Activated CD8-positive, alpha-beta T cell treated with anti-CD3 and anti-CD28 coated beads for 36 hours (primary cell): ENCODE results near the gene F13B. TPM values are rescaled to one million over a fixed set of nuclear protein-coding genes. Genes with fewer than 3 reads are reported as not detected.
"Not testable (repeated sequence)": the region's sequence is repeated elsewhere in the genome, so short reads cannot be mapped to it uniquely, and the experiment has no call there.

Source experiments
- ATAC-seq: fragments of 200-7000 bp; cut with Tn5 transposase; one replicate; pipeline ENCODE4 v1.10.0; 2021; ENCODE audit warnings: mild to moderate bottlenecking, moderate library complexity
- CTCF ChIA-PET: fragments of 350-600 bp; sonication (Branson Sonifier 250); formaldehyde crosslinking; loops from one replicate; lab custom pipeline; 2021; ENCODE audit warnings: antibody characterized with exemption; lab: Charles Lee
- POLR2A ChIA-PET: fragments of 350-600 bp; sonication (Branson Sonifier 250); formaldehyde crosslinking; loops from one replicate; lab custom pipeline; 2021; ENCODE audit warnings: antibody characterized with exemption; lab: Charles Lee
- DNase-seq: peaks from one replicate; pipeline ENCODE4 v3.0.0-alpha.2; 2020
- H3K27ac Mint-ChIP-seq: one replicate; pipeline ENCODE4 v1.8.0; 2021; ENCODE audit warnings: mild to moderate bottlenecking, mixed read lengths
- H3K27me3 Mint-ChIP-seq: one replicate; pipeline ENCODE4 v1.8.0; 2021; ENCODE audit warnings: mixed read lengths
- H3K36me3 Mint-ChIP-seq: one replicate; pipeline ENCODE4 v1.8.0; 2021; ENCODE audit warnings: low read depth, mixed read lengths
- H3K4me1 Mint-ChIP-seq: one replicate; pipeline ENCODE4 v1.8.0; 2021; ENCODE audit warnings: low read depth, mixed read lengths
- H3K4me3 Mint-ChIP-seq: one replicate; pipeline ENCODE4 v1.8.0; 2021; ENCODE audit warnings: mild to moderate bottlenecking, moderate library complexity, mixed read lengths
- H3K9me3 Mint-ChIP-seq: one replicate; pipeline ENCODE4 v1.8.0; 2021; ENCODE audit warnings: mixed read lengths
- CTCF ChIP-seq: fragments of 200-600 bp; IDR thresholded peaks from one replicate; pipeline ENCODE4 v1.8.0; 2022; ENCODE audit warnings: antibody characterized with exemption, mild to moderate bottlenecking
- intact Hi-C: fragments of 100-400 bp; cut with micrococcal nuclease; formaldehyde crosslinking; loops from one replicate; pipeline ENCODE4 v1.10.0; 2022
- total RNA-seq, 2 experiments: library from RNA; stranded (reverse); gene quantifications; one replicate each; pipeline ENCODE4 v1.2.3, GENCODE V29; 2021

F13B gene
- total RNA-seq, 2 experiments from 2014 or later = not detected

GRCh38 chr1:197100677-197101076 lies 33.6 kb upstream of the F13B start:
- no peak overlapping the region for H3K27ac Mint-ChIP-seq
- H3K9me3 Mint-ChIP-seq = no peaks in the 10 kb centered on the region
- ATAC-seq = peak; percentile 58
- no peak for TF ChIP-seq CTCF
- ChIA-PET POLR2A (interaction anchor here (0.6 kb wide), 1 partner anchor 219 kb away, joined by 3 read pairs; no protein-coding TSS in a partner anchor), CTCF (interaction anchor here (0.7 to 0.8 kb wide), 2 partner anchors 13 to 79 kb away, joined by 3 read pairs; no protein-coding TSS in a partner anchor)
- peaks cover 5% of the 10 kb centered on the region for H3K36me3 Mint-ChIP-seq
- DNase-seq = no peak
- H3K4me3 Mint-ChIP-seq = no peak overlapping the region
- intact Hi-C loops = no loop called here
- peaks cover 18% of the 10 kb centered on the region for H3K4me1 Mint-ChIP-seq
- no peaks in the 10 kb centered on the region for H3K27me3 Mint-ChIP-seq

GRCh38 chr1:197099444-197099843 lies 32.4 kb upstream of the F13B start:
- Mint-ChIP-seq H3K27me3 (no peaks in the 10 kb centered on the region), H3K36me3 (peaks cover 5% of the 10 kb centered on the region), H3K9me3 (no peaks in the 10 kb centered on the region), H3K27ac (no peak overlapping the region), H3K4me1 (peaks cover 18% of the 10 kb centered on the region), H3K4me3 (no peak overlapping the region)
- intact Hi-C loops = no loop called here
- DNase-seq = no peak
- ChIA-PET POLR2A (no interaction called here), CTCF (no interaction called here)
- no peak for TF ChIP-seq CTCF
- ATAC-seq = no peak

- intact Hi-C loops, H3K27me3 Mint-ChIP-seq, DNase-seq, H3K9me3 Mint-ChIP-seq, ATAC-seq, H3K4me3 Mint-ChIP-seq, H3K27ac Mint-ChIP-seq: not testable (repeated sequence)
- H3K4me1 Mint-ChIP-seq = peaks cover 17% of the 10 kb centered on the region
- H3K36me3 Mint-ChIP-seq = peaks cover 17% of the 10 kb centered on the region
- ChIA-PET CTCF (interaction anchor here (0.9 kb wide), 1 partner anchor 20 kb away, joined by 3 read pairs; no protein-coding TSS in a partner anchor), POLR2A (interaction anchor here (1.0 kb wide), 1 partner anchor 15 kb away, joined by 3 read pairs; no protein-coding TSS in a partner anchor)
These were observed 29.9 kb upstream of the F13B start for GRCh38 chr1:197096971-197097370.

- no peak for DNase-seq
- ATAC-seq = no peak
- Mint-ChIP-seq H3K27ac (no peak overlapping the region), H3K27me3 (no peaks in the 10 kb centered on the region), H3K4me1 (peaks cover 9% of the 10 kb centered on the region), H3K4me3 (no peak overlapping the region), H3K36me3 (peaks cover 17% of the 10 kb centered on the region), H3K9me3 (no peaks in the 10 kb centered on the region)
- intact Hi-C loops = no loop called here
- no peak for TF ChIP-seq CTCF
- CTCF ChIA-PET = interaction anchor here (0.6 to 0.9 kb wide), 2 partner anchors 21 to 88 kb away, joined by 3 read pairs; no protein-coding TSS in a partner anchor
- POLR2A ChIA-PET = interaction anchor here (1.0 kb wide), 1 partner anchor 14 kb away, joined by 3 read pairs; no protein-coding TSS in a partner anchor
These were observed 29.1 kb upstream of the F13B start for GRCh38 chr1:197096137-197096536.

GRCh38 chr1:197093226-197093885 lies 26.3 kb upstream of the F13B start:
- H3K9me3 Mint-ChIP-seq = no peaks in the 10 kb centered on the region
- intact Hi-C loops = no loop called here

More at GRCh38 chr1:197093226-197093885, 26.3 kb upstream of the F13B start:
- Mint-ChIP-seq H3K27me3 (no peaks in the 10 kb centered on the region), H3K4me3 (no peak overlapping the region), H3K27ac (no peak overlapping the region), H3K4me1 (no peaks in the 10 kb centered on the region), H3K36me3 (peaks cover 23% of the 10 kb centered on the region)
- DNase-seq = no peak
- ChIA-PET CTCF (no interaction called here), POLR2A (no interaction called here)
- no peak for ATAC-seq
- TF ChIP-seq CTCF = no peak
